Measurements from ENCODE around the gene COL7A1. TPM values are rescaled to one million over a fixed set of nuclear protein-coding genes. Genes with fewer than 3 reads are reported as not detected.

The COL7A1 gene
- total RNA-seq, 1 donor from 2014 or later, result 1.5 TPM

DNA sequence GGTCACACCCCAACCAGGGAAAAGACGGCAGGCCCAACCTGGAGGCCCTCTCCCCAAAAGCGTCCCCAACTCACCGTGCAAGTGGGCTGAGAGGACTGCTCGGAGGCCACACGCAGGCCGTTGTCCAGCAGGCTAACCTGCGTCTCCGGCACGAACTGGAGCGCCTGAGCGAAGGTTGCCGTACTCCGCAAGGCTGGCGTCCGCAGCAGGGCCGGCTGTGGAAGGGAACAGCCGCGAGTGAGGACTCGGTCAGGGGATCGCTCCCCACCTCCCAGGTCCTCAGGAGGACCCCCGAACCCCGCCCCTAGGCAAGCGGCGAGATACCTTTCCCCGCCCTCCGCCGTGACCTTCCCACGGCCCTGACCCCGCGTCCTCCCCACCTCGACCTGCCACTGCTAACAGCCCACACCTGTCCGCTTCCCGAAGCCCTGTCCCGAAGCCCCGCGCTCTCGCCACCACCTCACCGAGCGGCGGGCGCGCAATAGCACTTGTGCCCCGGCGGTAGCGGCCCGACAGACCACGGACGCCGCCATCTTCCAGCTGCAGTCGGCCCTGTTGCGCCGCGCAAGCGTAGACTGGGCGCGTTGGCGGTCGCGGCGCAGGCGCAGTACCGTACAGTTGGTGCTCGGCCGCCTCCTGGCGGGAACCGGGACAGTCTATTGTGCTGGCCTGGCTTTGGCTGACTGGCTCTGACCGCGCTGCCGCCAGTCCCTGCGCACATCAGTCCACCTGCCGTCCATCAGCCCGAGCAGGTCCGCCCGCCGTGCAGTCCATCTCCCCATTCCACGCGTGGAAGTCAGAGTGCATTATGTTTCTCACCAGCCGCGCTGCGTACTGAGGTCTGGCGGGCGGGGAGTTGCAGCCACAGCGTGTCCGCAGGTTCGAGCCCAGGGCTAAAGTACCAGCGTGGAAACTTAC lies 14.2 kb upstream of the COL7A1 start, which contains the start of gene UQCRC1:
Gene UQCRC1, minus strand, starts transcription at position 559 of the 918 bp plus-strand sequence. Its CDS starts 26 bp downstream, at position 533.
- Mint-ChIP-seq H3K4me3 (peak within 1 kb of the TSS; percentile 98), H3K36me3 (ENCODE audit: low read depth) (peaks cover 32% of the 10 kb centered on the region), H3K9me3 (no peaks in the 10 kb centered on the region), H3K4me1 (peaks cover 18% of the 10 kb centered on the region), H3K27ac (peak within 1 kb of the TSS; percentile 93), H3K27me3 (no peaks in the 10 kb centered on the region)
- peak; percentile 89 for DNase-seq
- intact Hi-C loops (cut with micrococcal nuclease), result loop anchor here (1.0 to 2.0 kb wide), 6 partner anchors 26 to 337 kb away; partner anchors contain the start of genes NCKIPSD and SLC26A6
- TF ChIP-seq, protein P1, sequence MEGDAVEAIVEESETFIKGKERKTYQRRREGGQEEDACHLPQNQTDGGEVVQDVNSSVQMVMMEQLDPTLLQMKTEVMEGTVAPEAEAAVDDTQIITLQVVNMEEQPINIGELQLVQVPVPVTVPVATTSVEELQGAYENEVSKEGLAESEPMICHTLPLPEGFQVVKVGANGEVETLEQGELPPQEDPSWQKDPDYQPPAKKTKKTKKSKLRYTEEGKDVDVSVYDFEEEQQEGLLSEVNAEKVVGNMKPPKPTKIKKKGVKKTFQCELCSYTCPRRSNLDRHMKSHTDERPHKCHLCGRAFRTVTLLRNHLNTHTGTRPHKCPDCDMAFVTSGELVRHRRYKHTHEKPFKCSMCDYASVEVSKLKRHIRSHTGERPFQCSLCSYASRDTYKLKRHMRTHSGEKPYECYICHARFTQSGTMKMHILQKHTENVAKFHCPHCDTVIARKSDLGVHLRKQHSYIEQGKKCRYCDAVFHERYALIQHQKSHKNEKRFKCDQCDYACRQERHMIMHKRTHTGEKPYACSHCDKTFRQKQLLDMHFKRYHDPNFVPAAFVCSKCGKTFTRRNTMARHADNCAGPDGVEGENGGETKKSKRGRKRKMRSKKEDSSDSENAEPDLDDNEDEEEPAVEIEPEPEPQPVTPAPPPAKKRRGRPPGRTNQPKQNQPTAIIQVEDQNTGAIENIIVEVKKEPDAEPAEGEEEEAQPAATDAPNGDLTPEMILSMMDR (IDR thresholded peaks at IDR 0.05), result no peak
- CTCF ChIA-PET, result interaction anchor here (0.6 to 1.5 kb wide), 2 partner anchors 60 to 209 kb away, joined by 3 to 4 read pairs; no protein-coding TSS in a partner anchor
- ATAC-seq (ENCODE audit: low read depth), result peak; percentile 99
- POLR2A ChIA-PET, result interaction anchor here (1.0 to 2.2 kb wide), 5 partner anchors 26 to 136 kb away, joined by 3 to 12 read pairs (median 3); partner anchors contain the start of genes IP6K2, PFKFB4 and SLC26A6

DNA sequence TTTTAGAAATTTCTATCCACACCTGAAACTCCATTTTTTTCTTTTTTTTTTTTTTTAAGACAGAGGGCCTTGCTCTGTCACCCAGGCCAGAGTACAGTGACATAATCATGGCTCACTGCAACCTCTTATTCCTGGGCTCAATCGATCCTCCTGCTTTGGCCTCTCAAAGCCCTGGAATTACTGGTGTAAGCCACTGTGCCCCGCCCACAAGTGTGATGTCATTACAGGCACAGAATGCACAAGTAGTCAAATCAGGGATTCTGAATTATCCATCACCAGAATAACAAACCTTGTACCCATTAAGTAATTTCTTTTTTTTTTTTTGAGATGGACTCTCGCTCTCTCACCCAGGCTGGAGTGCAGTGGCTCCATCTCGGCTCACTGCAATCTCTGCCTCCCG lies 12.4 kb upstream of the COL7A1 start:
- Mint-ChIP-seq H3K36me3 (ENCODE audit: low read depth) (peaks cover 49% of the 10 kb centered on the region), H3K4me3 (no peak overlapping the region), H3K4me1 (peaks cover 18% of the 10 kb centered on the region), H3K27me3 (no peaks in the 10 kb centered on the region), H3K9me3 (no peaks in the 10 kb centered on the region), H3K27ac (no peak overlapping the region)
- POLR2A ChIA-PET, result no interaction called here
- intact Hi-C loops (cut with micrococcal nuclease), result no loop called here
- CTCF ChIA-PET, result no interaction called here
- DNase-seq (no peak), ATAC-seq (ENCODE audit: low read depth) (no peak)
- TF ChIP-seq, protein P1 (IDR thresholded peaks at IDR 0.05), result no peak

DNA sequence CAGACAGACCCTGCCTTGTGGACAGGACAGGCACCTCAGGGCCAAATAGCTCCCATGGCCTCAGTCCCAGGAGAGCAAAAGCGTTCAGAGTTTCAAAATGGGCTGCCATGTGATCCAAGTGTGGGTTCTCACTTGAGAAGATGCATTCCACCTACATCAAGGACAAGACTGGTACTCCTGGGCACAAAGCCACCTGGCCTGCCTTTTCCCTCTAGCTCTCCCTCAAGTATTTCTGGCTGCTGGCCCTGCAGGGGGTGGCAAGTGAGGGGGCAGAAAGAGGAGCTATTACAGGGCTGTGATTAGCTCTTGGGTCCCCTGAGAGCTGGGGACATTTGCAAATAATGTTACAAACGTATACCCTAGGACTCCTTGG lies 6.5 kb upstream of the COL7A1 start:
- Mint-ChIP-seq H3K4me1 (no peaks in the 10 kb centered on the region), H3K4me3 (no peak overlapping the region), H3K27ac (no peak overlapping the region), H3K27me3 (no peaks in the 10 kb centered on the region), H3K9me3 (no peaks in the 10 kb centered on the region), H3K36me3 (ENCODE audit: low read depth) (peaks cover 88% of the 10 kb centered on the region)
- no peak for DNase-seq
- TF ChIP-seq, protein P1 (IDR thresholded peaks at IDR 0.05), result no peak
- ATAC-seq (ENCODE audit: low read depth), result no peak
- POLR2A ChIA-PET, result interaction anchor here (0.7 kb wide), 1 partner anchor 8 kb away, joined by 3 read pairs; no protein-coding TSS in a partner anchor
- intact Hi-C loops (cut with micrococcal nuclease), result no loop called here
- CTCF ChIA-PET, result no interaction called here

DNA sequence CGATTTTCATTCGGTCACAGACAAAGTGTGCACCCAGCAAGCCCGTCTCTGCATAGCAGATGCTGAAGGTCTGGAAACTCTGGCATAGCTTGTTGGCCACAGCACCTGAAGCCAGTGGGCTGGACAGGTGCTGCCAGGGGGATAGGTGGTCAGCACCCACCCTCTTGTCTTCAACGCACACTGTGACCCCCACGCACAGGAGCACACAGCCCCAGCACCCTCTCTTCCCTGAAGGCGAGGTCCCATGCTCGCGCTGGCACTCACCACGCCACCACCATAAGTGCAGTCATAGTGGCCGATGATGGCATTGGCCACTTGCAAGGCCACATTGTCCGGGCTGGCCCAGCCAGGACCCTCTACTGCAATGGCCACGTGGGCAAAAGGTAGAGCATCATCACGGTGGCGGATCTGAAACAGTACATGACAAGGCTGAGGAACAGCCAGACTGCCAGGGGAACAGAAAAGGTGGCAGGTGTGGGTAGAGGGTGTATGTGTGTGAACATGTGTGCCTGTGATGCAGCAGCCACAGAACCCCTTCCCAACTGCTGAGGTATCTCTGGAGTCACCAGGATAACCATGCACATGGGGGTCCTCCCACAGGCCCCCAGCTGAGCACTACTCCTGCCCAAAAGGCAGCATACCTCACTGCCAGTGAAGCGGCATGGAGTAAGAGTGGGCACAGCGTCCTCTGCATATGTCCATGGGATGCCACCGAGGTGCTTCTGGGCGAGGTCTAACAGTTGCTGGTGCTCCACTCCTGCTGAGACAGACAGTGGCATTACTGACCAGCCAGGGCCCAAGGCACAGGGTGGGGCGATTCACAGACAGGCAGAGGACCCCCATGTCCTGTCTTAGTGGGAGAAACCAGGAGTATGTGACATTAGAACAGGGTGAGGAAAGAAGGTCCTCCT lies 5.8 kb upstream of the COL7A1 start:
- Mint-ChIP-seq H3K36me3 (ENCODE audit: low read depth) (peaks cover 85% of the 10 kb centered on the region), H3K9me3 (no peaks in the 10 kb centered on the region), H3K27me3 (no peaks in the 10 kb centered on the region), H3K27ac (no peak overlapping the region), H3K4me1 (peaks cover 2% of the 10 kb centered on the region), H3K4me3 (no peak overlapping the region)
- intact Hi-C loops (cut with micrococcal nuclease), result no loop called here
- DNase-seq, result no peak
- CTCF ChIA-PET, result no interaction called here
- TF ChIP-seq, protein P1 (IDR thresholded peaks at IDR 0.05), result no peak
- no peak for ATAC-seq (ENCODE audit: low read depth)
- POLR2A ChIA-PET, result no interaction called here
